Activated CD4-positive, alpha-beta T cell treated with anti-CD3 and anti-CD28 coated beads, Interleukin-2, amount 50 U/mL, for 4 hours (primary cell): Measurements from ENCODE around the gene CEP152.

ENCODE experiments used
- DNase-seq, 2 experiments: peaks; one replicate each; pipeline ENCODE4 v3.0.0-alpha.2; 2020

Gene CEP152

DNA sequence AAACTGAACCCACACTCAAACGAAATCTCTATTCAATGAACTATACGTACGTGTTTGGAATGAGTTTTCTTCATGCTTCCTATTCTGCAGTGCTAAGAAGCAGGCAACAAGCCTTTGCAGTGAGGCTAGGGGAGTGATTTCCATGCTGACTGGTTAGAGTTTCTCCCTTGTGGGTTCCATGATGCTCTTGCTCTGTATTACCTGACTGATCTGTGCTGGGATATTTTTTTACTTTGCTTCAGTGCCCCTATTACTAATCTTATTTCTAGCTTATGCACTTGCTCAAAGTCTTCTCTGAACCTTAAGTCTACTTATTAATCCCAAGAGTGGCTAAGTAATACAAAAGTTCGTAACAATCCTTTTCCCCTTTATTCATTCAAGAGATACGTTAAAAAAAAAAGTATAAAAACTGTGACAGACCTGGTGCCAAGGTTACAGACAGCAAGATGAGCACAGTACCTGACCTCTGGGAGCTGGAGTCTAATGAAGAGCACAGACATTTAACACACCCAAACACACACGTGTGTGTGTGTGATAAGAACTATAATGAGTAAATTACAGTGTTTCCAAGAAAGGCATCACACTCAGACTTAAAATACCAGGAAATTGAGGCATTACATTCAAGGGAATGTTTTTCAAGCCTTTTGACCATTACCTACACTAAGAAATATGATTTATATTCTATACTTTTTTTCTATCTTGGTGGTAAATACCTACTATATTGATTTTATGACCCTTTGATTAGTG, 114.9 kb downstream of the CEP152 start:
- DNase-seq = no peak

DNA sequence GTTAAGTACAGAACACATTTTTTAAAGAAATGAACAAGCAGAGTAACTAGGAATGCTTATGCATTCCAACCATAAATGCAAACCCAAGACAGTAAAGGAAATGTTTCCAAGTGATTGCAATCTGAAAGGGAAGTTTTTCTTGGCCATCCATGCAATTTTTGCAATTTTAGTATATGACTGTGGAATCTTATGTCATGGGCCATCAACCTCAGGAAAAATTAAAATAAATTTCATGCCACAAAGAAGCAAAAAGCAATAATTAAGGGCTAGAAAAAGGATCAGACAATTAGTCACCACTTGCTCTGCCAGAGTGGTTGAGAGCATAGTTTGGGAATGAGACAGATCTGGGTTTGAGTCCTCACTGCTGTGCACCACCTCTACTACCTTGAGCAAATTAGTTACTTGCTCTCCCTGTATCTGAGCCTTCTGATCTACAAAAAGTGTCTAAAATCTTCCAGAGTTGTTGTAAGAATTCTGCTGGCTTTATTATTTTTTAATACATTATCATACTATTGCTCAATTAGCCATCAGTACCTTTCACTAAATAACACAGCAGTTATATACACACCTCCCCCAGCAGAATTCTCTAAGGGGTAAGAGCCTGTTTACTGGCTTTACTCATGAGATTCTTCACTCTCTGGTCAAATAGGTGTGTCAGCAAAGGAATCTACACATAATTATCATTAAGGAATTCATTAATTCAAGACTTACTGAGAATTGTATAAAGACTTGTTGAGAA, 115.6 kb downstream of the CEP152 start:
- DNase-seq = no peak

DNA sequence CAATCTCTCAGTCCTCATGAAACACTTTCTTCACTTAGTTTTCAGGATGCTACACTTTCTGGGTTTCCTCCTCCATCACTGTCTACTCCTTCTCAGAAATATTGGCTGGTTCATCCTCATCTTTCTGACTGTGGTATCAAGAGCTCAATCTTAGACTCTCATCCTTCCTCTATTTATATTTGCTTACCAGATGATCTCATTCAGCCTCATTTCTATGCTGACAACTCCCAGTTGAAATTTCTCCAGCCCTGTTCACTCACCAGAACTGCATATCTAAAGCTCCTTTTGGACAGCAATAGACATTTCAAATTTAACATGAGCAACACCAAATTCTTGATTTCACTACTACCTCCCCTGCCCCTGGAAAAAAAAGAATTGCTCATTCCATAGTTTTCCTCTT, 117.4 kb downstream of the CEP152 start:
- no peak for DNase-seq

DNA sequence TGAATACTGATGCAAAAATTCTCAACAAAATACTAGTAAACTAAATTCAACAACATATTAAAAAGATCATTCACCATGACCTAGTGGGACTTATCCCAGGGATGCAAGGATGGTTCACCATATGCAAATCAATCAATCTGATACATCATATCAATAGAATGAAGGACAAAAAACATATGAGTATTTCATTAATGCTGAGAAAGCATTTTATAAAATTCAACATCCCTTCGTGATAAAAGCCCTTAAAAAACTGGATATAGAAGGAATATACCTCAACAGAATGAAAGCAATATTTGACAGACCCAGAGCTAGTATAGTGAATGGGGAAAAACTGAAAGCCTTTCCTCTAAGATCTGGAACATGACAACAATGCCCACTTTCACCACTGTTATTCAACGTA, 122.4 kb downstream of the CEP152 start:
- DNase-seq = no peak
